Type B pancreatic cell (in vitro differentiated cells): Measurements from ENCODE around the gene SEC16A. TPM values are rescaled to one million over a fixed set of nuclear protein-coding genes. Genes with fewer than 3 reads are reported as not detected.

ENCODE experiments used
- DNase-seq: peaks from one replicate; pipeline ENCODE4 v3.0.0; 2021; ENCODE audit warnings: mixed read lengths; ENCODE audit not compliant: unreplicated experiment; ENCODE audit errors: extremely low spot score
- H3K27ac Mint-ChIP-seq: 2 replicates; pipeline ENCODE4 v1.8.0; 2021; ENCODE audit warnings: mild to moderate bottlenecking, mixed read lengths
- H3K27me3 Mint-ChIP-seq: 2 replicates; pipeline ENCODE4 v1.8.0; 2021; ENCODE audit warnings: mixed read lengths
- H3K36me3 Mint-ChIP-seq: 2 replicates; pipeline ENCODE4 v1.8.0; 2021; ENCODE audit warnings: mixed read lengths
- H3K4me1 Mint-ChIP-seq: one replicate; pipeline ENCODE4 v1.8.0; 2021; ENCODE audit warnings: mixed read lengths; ENCODE audit not compliant: unreplicated experiment
- H3K4me3 Mint-ChIP-seq: 2 replicates; pipeline ENCODE4 v1.8.0; 2021; ENCODE audit warnings: mild to moderate bottlenecking, mixed read lengths
- H3K9me3 Mint-ChIP-seq: 2 replicates; pipeline ENCODE4 v1.8.0; 2021; ENCODE audit warnings: mixed read lengths
- total RNA-seq: library from RNA; stranded (reverse); gene quantifications from 2 replicates; pipeline ENCODE4 v1.2.1, GENCODE V29; 2021; ENCODE audit warnings: low replicate concordance
- TF ChIP-seq, protein P1 (sequence below): fragments of 200-600 bp; sonication (generic); conservative IDR thresholded peaks from 2 replicates; pipeline ENCODE4 v1.5.0; 2021; ENCODE audit warnings: antibody characterized with exemption, mild to moderate bottlenecking

Gene SEC16A
- total RNA-seq, 1 donor from 2014 or later, result 74.6 TPM

GRCh38 chr9:136445799-136446198 lies 37.0 kb downstream of the SEC16A start:
- H3K27me3 Mint-ChIP-seq, result no peaks in the 10 kb centered on the region
- no peak overlapping the region for H3K27ac Mint-ChIP-seq
- H3K36me3 Mint-ChIP-seq, result peaks cover 19% of the 10 kb centered on the region
- TF ChIP-seq, protein P1, sequence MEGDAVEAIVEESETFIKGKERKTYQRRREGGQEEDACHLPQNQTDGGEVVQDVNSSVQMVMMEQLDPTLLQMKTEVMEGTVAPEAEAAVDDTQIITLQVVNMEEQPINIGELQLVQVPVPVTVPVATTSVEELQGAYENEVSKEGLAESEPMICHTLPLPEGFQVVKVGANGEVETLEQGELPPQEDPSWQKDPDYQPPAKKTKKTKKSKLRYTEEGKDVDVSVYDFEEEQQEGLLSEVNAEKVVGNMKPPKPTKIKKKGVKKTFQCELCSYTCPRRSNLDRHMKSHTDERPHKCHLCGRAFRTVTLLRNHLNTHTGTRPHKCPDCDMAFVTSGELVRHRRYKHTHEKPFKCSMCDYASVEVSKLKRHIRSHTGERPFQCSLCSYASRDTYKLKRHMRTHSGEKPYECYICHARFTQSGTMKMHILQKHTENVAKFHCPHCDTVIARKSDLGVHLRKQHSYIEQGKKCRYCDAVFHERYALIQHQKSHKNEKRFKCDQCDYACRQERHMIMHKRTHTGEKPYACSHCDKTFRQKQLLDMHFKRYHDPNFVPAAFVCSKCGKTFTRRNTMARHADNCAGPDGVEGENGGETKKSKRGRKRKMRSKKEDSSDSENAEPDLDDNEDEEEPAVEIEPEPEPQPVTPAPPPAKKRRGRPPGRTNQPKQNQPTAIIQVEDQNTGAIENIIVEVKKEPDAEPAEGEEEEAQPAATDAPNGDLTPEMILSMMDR, result no peak
- H3K4me3 Mint-ChIP-seq, result no peak overlapping the region
- H3K4me1 Mint-ChIP-seq, result no peaks in the 10 kb centered on the region
- no peaks in the 10 kb centered on the region for H3K9me3 Mint-ChIP-seq
- no peak for DNase-seq

DNA sequence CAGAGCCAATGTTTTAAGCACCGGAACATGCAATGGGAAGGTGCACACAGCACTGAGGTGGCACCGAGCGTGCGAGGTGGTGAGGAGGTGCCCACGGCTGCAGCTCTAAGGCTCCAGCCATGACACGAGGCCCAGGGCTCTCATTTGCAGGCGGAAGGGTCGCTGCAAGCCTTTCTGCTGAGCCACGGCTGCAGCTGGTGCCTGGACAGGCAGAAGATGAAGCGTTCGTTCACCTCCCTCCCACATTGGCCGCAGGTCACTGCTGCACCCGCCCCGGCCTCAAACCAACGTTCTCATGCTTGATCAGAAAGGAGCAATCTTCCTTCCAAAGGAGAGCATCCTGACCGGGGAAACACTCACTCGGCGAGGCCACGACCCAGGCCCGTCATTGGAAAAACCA lies 38.7 kb downstream of the SEC16A start:
- no peak overlapping the region for H3K4me3 Mint-ChIP-seq
- no peaks in the 10 kb centered on the region for H3K27me3 Mint-ChIP-seq
- H3K4me1 Mint-ChIP-seq, result peaks cover 5% of the 10 kb centered on the region
- TF ChIP-seq, protein P1, result no peak
- DNase-seq, result no peak
- H3K27ac Mint-ChIP-seq, result no peak overlapping the region
- peaks cover 13% of the 10 kb centered on the region for H3K36me3 Mint-ChIP-seq
- no peaks in the 10 kb centered on the region for H3K9me3 Mint-ChIP-seq

DNA sequence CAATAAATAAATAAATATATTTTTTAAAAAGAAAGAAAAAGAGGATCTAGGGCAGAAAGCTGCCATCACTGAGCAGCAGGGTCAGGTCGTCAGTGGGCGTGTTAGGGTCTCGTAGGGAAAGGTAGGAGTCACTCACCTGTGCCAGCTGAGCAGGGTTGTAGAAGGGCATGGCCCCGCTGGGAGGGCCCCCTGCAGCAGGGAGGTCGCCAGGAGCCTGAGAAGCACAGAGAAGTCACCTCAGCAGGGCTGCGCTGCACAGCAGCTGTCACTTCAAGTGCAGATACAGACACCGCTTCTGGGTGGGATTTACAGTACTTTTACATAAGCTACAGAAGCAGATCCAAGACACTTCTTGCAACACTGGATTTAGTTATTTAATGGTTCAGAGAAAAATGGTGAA lies 39.2 kb downstream of the SEC16A start:
- Mint-ChIP-seq H3K4me3 (no peak overlapping the region), H3K27ac (no peak overlapping the region), H3K36me3 (peaks cover 13% of the 10 kb centered on the region), H3K9me3 (no peaks in the 10 kb centered on the region), H3K4me1 (peaks cover 5% of the 10 kb centered on the region), H3K27me3 (no peaks in the 10 kb centered on the region)
- TF ChIP-seq, protein P1, result no peak
- DNase-seq, result no peak

GRCh38 chr9:136443087-136443486 lies 39.8 kb downstream of the SEC16A start:
- no peak overlapping the region for H3K27ac Mint-ChIP-seq
- DNase-seq, result no peak
- H3K4me3 Mint-ChIP-seq, result no peak overlapping the region
- TF ChIP-seq, protein P1, result no peak
- H3K4me1 Mint-ChIP-seq, result peaks cover 8% of the 10 kb centered on the region
- H3K27me3 Mint-ChIP-seq, result no peaks in the 10 kb centered on the region
- H3K9me3 Mint-ChIP-seq, result no peaks in the 10 kb centered on the region
- H3K36me3 Mint-ChIP-seq, result peaks cover 13% of the 10 kb centered on the region

DNA sequence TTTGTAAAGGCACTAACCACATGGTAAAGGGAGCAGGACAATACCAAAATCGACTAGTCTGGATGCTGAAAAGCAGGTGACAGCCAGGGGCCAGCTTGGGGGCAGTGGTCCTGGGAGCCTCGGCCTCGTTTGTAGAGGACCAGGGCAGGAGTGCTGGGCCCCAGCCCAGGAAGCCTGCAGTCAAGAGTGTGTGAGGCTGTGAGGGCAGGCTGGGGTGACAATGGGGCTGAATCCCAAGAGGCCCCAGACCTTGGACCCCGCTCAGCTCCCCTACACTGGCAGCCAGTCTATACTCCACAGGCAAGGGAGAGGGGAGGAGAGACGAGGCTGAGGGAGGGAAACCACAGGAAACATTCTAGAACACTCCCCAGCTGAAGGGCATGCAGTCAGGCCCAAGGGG lies 40.6 kb downstream of the SEC16A start:
- H3K9me3 Mint-ChIP-seq, result no peaks in the 10 kb centered on the region
- H3K27ac Mint-ChIP-seq, result no peak overlapping the region
- no peak overlapping the region for H3K4me3 Mint-ChIP-seq
- DNase-seq, result no peak
- H3K36me3 Mint-ChIP-seq, result peaks cover 13% of the 10 kb centered on the region
- TF ChIP-seq, protein P1, result no peak
- no peaks in the 10 kb centered on the region for H3K27me3 Mint-ChIP-seq
- peaks cover 14% of the 10 kb centered on the region for H3K4me1 Mint-ChIP-seq

DNA sequence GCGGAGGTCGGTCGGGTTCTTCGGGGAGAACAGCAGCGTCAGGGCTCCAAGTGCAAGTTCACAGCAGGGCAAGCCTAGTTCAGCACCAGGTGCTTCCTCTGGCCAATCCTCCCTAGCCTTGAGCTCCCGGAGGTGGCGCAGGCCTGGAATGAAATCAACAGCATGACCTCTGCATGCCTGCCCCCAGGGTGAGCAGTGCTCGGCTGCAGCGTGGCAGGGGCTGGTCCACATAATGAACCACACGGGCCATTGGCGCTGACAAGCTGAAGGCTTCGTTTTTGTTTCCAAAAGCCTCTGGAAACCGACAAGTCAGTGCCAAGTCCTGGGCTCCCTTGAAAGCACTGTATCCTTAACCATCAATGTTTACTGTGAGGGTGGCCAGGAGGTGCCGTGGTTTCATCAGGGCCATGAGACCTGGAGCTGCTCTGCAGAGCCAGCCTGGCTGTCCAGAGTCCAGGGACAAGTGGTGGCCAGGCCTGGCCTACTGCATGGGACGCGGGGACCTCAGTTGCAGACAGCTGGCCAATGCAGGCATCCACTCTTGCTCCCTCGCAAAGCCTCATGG lies 41.1 kb downstream of the SEC16A start:
- DNase-seq, result no peak
- TF ChIP-seq, protein P1, result no peak
- Mint-ChIP-seq H3K4me3 (no peak overlapping the region), H3K4me1 (peaks cover 19% of the 10 kb centered on the region), H3K36me3 (peaks cover 10% of the 10 kb centered on the region), H3K27ac (no peak overlapping the region), H3K27me3 (no peaks in the 10 kb centered on the region), H3K9me3 (no peaks in the 10 kb centered on the region)
